Endodermal cell (in vitro differentiated cells): ENCODE data around the gene CCNJL. TPM values are rescaled to one million over a fixed set of nuclear protein-coding genes. Genes with fewer than 3 reads are reported as not detected.

Source experiments
- DNase-seq: peaks from one replicate; pipeline ENCODE4 v3.0.0-alpha.2; 2017
- H3K27ac ChIP-seq: 2 replicates; pipeline ENCODE4 v1.5.1; 2013; ENCODE audit warnings: mild to moderate bottlenecking, low read depth, low read length, moderate library complexity
- H3K27me3 ChIP-seq: 2 replicates; pipeline ENCODE4 v1.6.1; 2013; ENCODE audit warnings: mild to moderate bottlenecking, low read length, moderate library complexity; ENCODE audit not compliant: insufficient read depth, control insufficient read depth, poor library complexity, severe bottlenecking
- H3K36me3 ChIP-seq: 2 replicates; pipeline ENCODE4 v1.7.0; 2013; ENCODE audit warnings: mild to moderate bottlenecking, low read length, moderate library complexity; ENCODE audit not compliant: control insufficient read depth, insufficient read depth
- H3K4me1 ChIP-seq: one replicate; pipeline ENCODE4 v1.7.0; 2013; ENCODE audit warnings: low read length; ENCODE audit not compliant: control insufficient read depth, insufficient read depth
- H3K4me3 ChIP-seq: 2 replicates; pipeline ENCODE4 v1.5.1; 2013; ENCODE audit warnings: mild to moderate bottlenecking, low read length, moderate library complexity
- H3K9ac ChIP-seq: 2 replicates; pipeline ENCODE4 v1.6.1; 2013; ENCODE audit warnings: mild to moderate bottlenecking, low read length, moderate library complexity; ENCODE audit not compliant: poor library complexity, severe bottlenecking; ENCODE audit errors: extremely low read depth
- H3K9me3 ChIP-seq: 2 replicates; pipeline ENCODE4 v1.6.1; 2013; ENCODE audit warnings: mild to moderate bottlenecking, low read length, moderate library complexity; ENCODE audit not compliant: control insufficient read depth
- H3K27ac Mint-ChIP-seq: 2 replicates; pipeline ENCODE4 v1.8.0; 2020; ENCODE audit warnings: mixed read lengths
- H3K27me3 Mint-ChIP-seq: 2 replicates; pipeline ENCODE4 v1.8.0; 2021; ENCODE audit warnings: mild to moderate bottlenecking, mixed read lengths; ENCODE audit not compliant: insufficient read depth
- H3K36me3 Mint-ChIP-seq: 2 replicates; pipeline ENCODE4 v1.8.0; 2020; ENCODE audit warnings: low read depth, mixed read lengths
- H3K4me1 Mint-ChIP-seq: 2 replicates; pipeline ENCODE4 v1.8.0; 2020; ENCODE audit warnings: mixed read lengths
- H3K4me3 Mint-ChIP-seq: 2 replicates; pipeline ENCODE4 v1.8.0; 2020; ENCODE audit warnings: mild to moderate bottlenecking, moderate library complexity, mixed read lengths
- H3K9me3 Mint-ChIP-seq: 2 replicates; pipeline ENCODE4 v1.8.0; 2020; ENCODE audit warnings: mild to moderate bottlenecking, mixed read lengths
- CTCF ChIP-seq: fragments of 200-600 bp; sonication (generic); conservative IDR thresholded peaks from 2 replicates; pipeline ENCODE4 v1.5.0; 2021; ENCODE audit warnings: antibody characterized with exemption, mild to moderate bottlenecking
- WGBS, 2 experiments: methylation state at CpG; one replicate each; pipeline versions ENCODE4 v1.1.5 to v1.1.7; 2013; ENCODE audit warnings: missing lambda C conversion rate in 2 of 2, mixed read lengths in 1 of 2; ENCODE audit not compliant: insufficient coverage in 1 of 2, insufficient read length in 1 of 2; 5-methylcytosine and 5-hydroxymethylcytosine counted together
- total RNA-seq, 2 donors: library from RNA; stranded (reverse); fragmentation: NEBNext Ultra II Directional in 1 of 2; extraction: Animal tissue kit (Norgen Biotek cat#: 25700) in 1 of 2; gene quantifications; 2 replicates in 1 of 2; 3 replicates in 1 of 2; pipeline ENCODE4 v1.2.1, GENCODE V29; 2021

CCNJL gene
- total RNA-seq, 2 donors from 2014 or later = 14.1 to 18.7 TPM

GRCh38 chr5:160262151-160263074 lies 50.0 kb downstream of the CCNJL start:
- H3K4me1 Mint-ChIP-seq = peaks cover 36% of the 10 kb centered on the region

GRCh38 chr5:160260881-160261815 lies 51.2 kb downstream of the CCNJL start:
- Histone ChIP-seq H3K9ac (peak overlapping the region; percentile 50), H3K9me3 (no peaks in the 10 kb centered on the region), H3K27me3 (no peaks in the 10 kb centered on the region), H3K27ac (peak overlapping the region; percentile 27), H3K4me1 (peaks cover 28% of the 10 kb centered on the region), H3K36me3 (peaks cover 5% of the 10 kb centered on the region), H3K4me3 (no peak overlapping the region)
- peak overlapping the region; percentile 94 for H3K27ac Mint-ChIP-seq
- H3K4me3 Mint-ChIP-seq = peak overlapping the region; percentile 13
- H3K4me1 Mint-ChIP-seq = peaks cover 25% of the 10 kb centered on the region
- WGBS, 2 experiments = 82 to 88% methylated on average over 10 to 22 of the region's 22 CpGs
- no peak for TF ChIP-seq CTCF
- no peaks in the 10 kb centered on the region for H3K9me3 Mint-ChIP-seq
- H3K27me3 Mint-ChIP-seq = no peaks in the 10 kb centered on the region
- DNase-seq = peak; percentile 68
- peaks cover 21% of the 10 kb centered on the region for H3K36me3 Mint-ChIP-seq

More at GRCh38 chr5:160262151-160263074, 50.0 kb downstream of the CCNJL start:
- no peaks in the 10 kb centered on the region for H3K9me3 ChIP-seq
- Mint-ChIP-seq H3K4me3 (no peak overlapping the region), H3K27ac (peak overlapping the region; percentile 94), H3K36me3 (peaks cover 14% of the 10 kb centered on the region), H3K9me3 (no peaks in the 10 kb centered on the region), H3K27me3 (no peaks in the 10 kb centered on the region)
- H3K27ac ChIP-seq = peak overlapping the region; percentile 66
- 74 to 77% methylated on average over 13 to 16 of the region's 16 CpGs for WGBS, 2 experiments
- H3K4me3 ChIP-seq = no peak overlapping the region
- no peaks in the 10 kb centered on the region for H3K27me3 ChIP-seq
- DNase-seq = peak; percentile 72
- peaks cover 28% of the 10 kb centered on the region for H3K4me1 ChIP-seq
- H3K36me3 ChIP-seq = peaks cover 4% of the 10 kb centered on the region
- TF ChIP-seq CTCF = peak; percentile 14
- H3K9ac ChIP-seq = peak overlapping the region; percentile 50

- DNase-seq = no peak
- H3K4me3 ChIP-seq = no peak overlapping the region
- Mint-ChIP-seq H3K9me3 (no peaks in the 10 kb centered on the region), H3K4me3 (no peak overlapping the region), H3K27ac (peak overlapping the region; percentile 94), H3K27me3 (no peaks in the 10 kb centered on the region), H3K36me3 (peaks cover 21% of the 10 kb centered on the region), H3K4me1 (peaks cover 25% of the 10 kb centered on the region)
- peak overlapping the region; percentile 28 for H3K9ac ChIP-seq
- H3K27ac ChIP-seq = peak overlapping the region; percentile 3
- no peak for TF ChIP-seq CTCF
- WGBS, 2 experiments = 83 to 89% methylated on average over 12 to 14 of the region's 14 CpGs
- peaks cover 28% of the 10 kb centered on the region for H3K4me1 ChIP-seq
- H3K9me3 ChIP-seq = no peaks in the 10 kb centered on the region
- no peaks in the 10 kb centered on the region for H3K27me3 ChIP-seq
- peaks cover 12% of the 10 kb centered on the region for H3K36me3 ChIP-seq
Measured at GRCh38 chr5:160260006-160260775, 52.2 kb downstream of the CCNJL start.
